Kidney epithelial cell (primary cell): Measurements from ENCODE around the gene PGF. TPM values are rescaled to one million over a fixed set of nuclear protein-coding genes. Genes with fewer than 3 reads are reported as not detected.
"Not testable (repeated sequence)": the region's sequence is repeated elsewhere in the genome, so short reads cannot be mapped to it uniquely, and the experiment has no call there.

Experiments used
- DNase-seq: peaks from one replicate; pipeline ENCODE4 v3.0.0-alpha.2; 2010; ENCODE audit warnings: low read depth
- H3K27me3 ChIP-seq: 2 replicates; pipeline ENCODE4 v1.6.0; 2011; ENCODE audit warnings: low read length; ENCODE audit not compliant: control insufficient read depth, insufficient read depth
- H3K36me3 ChIP-seq: 2 replicates; pipeline ENCODE4 v1.5.1; 2011; ENCODE audit warnings: low read length; ENCODE audit not compliant: control insufficient read depth, insufficient read depth
- H3K4me3 ChIP-seq: 2 replicates; pipeline ENCODE4 v1.5.1; 2011; ENCODE audit warnings: low read depth, mild to moderate bottlenecking, control low read depth, low read length
- total RNA-seq: library from RNA; depleted of rRNA; stranded (reverse); fragments of >200 nt; gene quantifications from 2 replicates; pipeline ENCODE4 v1.2.3, GENCODE V29; 2015
- TF ChIP-seq, protein P1 (sequence below): IDR thresholded peaks from 2 replicates; pipeline ENCODE4 v1.5.1; 2011; ENCODE audit warnings: mild to moderate bottlenecking, moderate library complexity, low read length, control low read depth, inconsistent platforms; ENCODE audit not compliant: insufficient read depth, poor library complexity, severe bottlenecking

Gene PGF
- total RNA-seq, 1 donor from 2014 or later = 11.2 TPM

DNA sequence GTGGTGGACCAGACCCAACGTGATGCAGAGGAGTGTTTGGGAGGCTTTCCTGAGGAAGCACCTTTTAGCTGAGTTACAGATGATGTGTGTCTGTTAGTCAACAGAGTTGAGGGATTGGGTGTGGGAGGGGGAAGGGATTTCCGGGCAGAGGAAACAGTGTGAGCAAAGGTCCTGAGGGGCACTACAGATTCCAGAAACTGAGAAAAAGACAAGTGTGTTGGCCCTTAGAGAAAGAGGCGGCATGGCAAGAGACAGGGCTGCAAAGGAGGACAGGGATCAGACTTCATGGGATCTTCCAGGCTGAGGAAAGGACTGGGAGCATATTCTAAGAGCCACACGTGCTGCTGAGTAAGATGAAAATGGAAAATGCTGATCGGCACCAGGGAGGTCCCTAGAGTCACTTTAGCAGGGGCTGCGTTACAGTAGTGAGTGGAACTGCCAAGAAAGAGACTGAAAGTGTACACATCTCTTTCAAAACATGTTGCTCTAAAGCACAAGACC lies 22.9 kb downstream of the PGF start:
- H3K36me3 ChIP-seq = no peaks in the 10 kb centered on the region
- no peaks in the 10 kb centered on the region for H3K27me3 ChIP-seq
- TF ChIP-seq, protein P1, sequence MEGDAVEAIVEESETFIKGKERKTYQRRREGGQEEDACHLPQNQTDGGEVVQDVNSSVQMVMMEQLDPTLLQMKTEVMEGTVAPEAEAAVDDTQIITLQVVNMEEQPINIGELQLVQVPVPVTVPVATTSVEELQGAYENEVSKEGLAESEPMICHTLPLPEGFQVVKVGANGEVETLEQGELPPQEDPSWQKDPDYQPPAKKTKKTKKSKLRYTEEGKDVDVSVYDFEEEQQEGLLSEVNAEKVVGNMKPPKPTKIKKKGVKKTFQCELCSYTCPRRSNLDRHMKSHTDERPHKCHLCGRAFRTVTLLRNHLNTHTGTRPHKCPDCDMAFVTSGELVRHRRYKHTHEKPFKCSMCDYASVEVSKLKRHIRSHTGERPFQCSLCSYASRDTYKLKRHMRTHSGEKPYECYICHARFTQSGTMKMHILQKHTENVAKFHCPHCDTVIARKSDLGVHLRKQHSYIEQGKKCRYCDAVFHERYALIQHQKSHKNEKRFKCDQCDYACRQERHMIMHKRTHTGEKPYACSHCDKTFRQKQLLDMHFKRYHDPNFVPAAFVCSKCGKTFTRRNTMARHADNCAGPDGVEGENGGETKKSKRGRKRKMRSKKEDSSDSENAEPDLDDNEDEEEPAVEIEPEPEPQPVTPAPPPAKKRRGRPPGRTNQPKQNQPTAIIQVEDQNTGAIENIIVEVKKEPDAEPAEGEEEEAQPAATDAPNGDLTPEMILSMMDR = no peak
- no peak for DNase-seq
- no peak overlapping the region for H3K4me3 ChIP-seq

DNA sequence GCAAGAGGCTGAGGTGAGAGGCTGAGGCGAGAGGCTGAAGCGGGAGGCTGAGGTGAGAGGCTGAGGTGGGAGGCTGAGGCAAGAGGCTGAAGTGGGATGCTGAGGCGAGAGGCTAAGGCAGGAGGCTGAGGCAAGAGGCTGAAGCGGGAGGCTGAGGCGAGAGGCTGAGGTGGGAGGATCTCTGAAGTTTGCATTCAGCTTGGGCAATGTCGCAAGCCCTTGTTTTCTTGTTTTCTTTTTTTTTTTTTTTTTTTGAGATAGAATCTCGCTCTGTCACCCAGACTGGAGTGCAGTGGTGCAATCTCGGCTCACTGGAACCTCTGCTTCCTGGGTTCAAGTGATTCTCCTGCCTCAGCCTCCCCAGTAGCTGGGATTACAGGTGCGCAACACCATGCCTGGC lies 23.7 kb downstream of the PGF start:
- H3K27me3 ChIP-seq, H3K36me3 ChIP-seq, H3K4me3 ChIP-seq, DNase-seq: not testable (repeated sequence)

DNA sequence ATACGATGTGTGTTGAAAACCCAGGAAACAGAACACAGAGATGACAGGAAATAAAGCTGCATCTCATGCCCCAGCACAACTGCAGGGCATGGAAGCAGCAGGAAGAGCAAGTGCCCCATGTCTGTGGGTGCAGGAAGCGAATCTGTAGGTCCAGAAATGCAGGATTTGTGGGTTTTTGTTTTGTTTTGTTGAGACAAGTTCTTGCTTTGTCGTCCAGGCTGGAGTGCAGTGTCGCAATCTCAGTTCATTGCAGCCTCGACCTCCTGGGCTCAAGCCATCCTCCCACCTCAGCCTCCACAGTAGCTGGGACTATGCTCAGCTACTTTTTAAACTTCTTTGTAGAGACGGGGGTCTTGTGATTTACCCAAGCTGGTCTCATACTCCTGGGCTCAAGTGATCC lies 26.2 kb downstream of the PGF start:
- no peak for DNase-seq
- TF ChIP-seq, protein P1 = no peak
- Histone ChIP-seq H3K27me3 (peaks cover 2% of the 10 kb centered on the region), H3K36me3 (no peaks in the 10 kb centered on the region), H3K4me3 (no peak overlapping the region)

DNA sequence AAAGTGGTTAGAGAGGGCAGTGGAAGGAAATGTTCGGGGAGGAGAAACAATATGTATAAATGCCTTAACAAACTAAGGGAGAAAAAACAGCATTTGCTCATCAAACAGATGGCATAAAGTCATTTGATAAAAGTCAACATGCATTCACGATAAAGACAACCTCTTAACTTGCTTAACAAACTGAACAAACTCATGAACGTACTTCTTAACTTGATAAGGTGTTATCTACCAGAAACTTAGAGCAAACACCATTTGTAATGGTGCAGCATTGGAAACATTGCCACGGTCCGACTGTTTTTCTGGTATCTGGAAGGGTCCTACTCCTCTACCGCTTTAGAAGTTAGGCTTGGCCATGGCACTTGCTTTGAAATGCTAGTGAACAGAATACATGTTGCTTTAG lies 28.2 kb downstream of the PGF start:
- H3K4me3 ChIP-seq = no peak overlapping the region
- no peak for DNase-seq
- no peaks in the 10 kb centered on the region for H3K36me3 ChIP-seq
- peaks cover 2% of the 10 kb centered on the region for H3K27me3 ChIP-seq
- TF ChIP-seq, protein P1 = no peak

DNA sequence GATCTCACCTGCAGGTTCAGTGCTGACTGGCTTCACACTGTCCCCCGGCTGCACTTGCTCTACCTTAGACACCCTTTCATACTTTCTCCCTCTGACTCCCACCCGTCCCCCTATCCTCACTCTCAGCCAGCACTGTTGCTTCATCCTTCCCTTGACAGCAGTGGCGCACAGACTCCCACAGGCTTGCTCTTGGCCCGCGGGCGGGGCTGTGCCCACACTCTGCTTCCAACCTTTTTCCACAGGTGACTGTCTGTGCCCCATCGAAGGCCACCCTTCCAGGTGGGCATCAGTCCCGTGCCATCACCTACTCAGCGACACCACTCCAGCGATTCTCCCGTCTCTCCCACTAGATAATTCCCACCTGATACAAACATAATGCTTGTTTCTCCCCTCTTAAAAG lies 31.3 kb downstream of the PGF start:
- TF ChIP-seq, protein P1 = no peak
- Histone ChIP-seq H3K36me3 (no peaks in the 10 kb centered on the region), H3K27me3 (peaks cover 2% of the 10 kb centered on the region), H3K4me3 (no peak overlapping the region)
- no peak for DNase-seq

DNA sequence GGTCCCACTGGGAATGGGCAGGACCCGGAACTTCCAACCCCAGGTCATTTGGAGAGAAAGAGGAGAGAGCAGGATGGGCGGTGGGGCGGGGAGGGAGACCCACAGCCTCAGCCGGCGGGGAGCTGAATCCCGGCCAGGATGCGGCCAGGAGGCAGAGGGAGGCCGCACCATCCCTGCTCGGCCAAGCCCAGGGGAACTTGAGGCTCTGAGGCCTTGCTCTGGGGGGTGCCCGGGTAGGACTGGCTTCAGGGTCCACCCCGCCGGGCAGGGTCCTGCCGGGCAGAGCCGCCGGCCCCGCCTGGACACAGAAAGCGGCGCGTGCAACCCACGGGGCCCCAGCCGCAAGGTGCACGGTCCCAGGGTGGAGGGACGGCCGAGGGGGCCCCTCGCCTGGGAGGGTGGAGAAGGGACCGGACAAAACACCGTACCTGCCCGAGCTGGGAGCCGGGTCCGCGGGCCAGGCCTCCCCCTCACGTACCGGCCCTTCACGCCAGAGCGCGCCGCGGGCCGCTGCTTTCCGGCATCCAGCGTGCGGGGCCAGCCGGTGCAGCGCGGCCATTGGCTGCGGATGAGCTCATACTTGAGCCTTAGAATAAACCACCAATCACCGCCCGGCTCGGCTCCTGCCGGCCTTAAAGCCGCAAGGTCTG lies 32.5 kb downstream of the PGF start, which contains the start of gene RPS6KL1:
Gene RPS6KL1, minus strand, starts transcription at position 509 of the 650 bp plus-strand sequence. CDS start 1,719 bp downstream, outside the sequence.
- Histone ChIP-seq H3K36me3 (no peaks in the 10 kb centered on the region), H3K27me3 (peaks cover 2% of the 10 kb centered on the region), H3K4me3 (peak within 1 kb of the TSS; percentile 85)
- TF ChIP-seq, protein P1 = no peak
- peak; percentile 54 for DNase-seq
